GM12891 (cell line): ENCODE results near the gene RTP3.

Experiments used
- PAX5 ChIP-seq: IDR thresholded peaks from 2 replicates; pipeline ENCODE4 v1.6.1; 2011; ENCODE audit warnings: low read length, moderate library complexity, mild to moderate bottlenecking; ENCODE audit not compliant: insufficient read depth, severe bottlenecking
- POLR2A ChIP-seq: IDR thresholded peaks from 2 replicates; pipeline ENCODE4 v1.6.1; 2011; ENCODE audit warnings: low read depth, low read length, control low read depth
- POLR2AphosphoS5 ChIP-seq: IDR thresholded peaks from 2 replicates; pipeline ENCODE4 v1.6.1; 2011; ENCODE audit warnings: low read depth, low read length, control low read depth
- SPI1 ChIP-seq: IDR thresholded peaks from 2 replicates; pipeline ENCODE4 v1.6.1; 2011; ENCODE audit warnings: low read depth, low read length, control low read depth
- TAF1 ChIP-seq: IDR thresholded peaks from 2 replicates; pipeline ENCODE4 v1.6.1; 2011; ENCODE audit warnings: low read depth, low read length, control low read depth

DNA sequence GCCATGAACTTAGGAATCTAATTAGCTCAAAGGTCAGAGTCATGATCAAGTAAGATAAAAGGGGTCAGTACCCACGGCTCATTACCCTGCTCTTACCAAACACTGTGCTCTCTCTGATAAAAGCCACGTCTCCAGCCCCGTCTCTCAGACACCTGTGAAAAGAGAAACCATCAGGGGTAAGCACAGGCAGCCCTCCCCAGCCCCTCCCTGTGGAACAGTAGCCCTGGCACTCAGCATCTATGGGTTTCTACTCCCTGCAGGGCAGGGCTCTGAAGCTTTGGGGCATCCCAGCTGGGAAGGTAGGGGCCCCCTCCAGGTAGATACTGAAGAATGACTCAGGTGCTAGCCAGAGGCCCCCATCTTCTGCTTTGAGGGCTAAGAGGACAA lies 43.6 kb upstream of the RTP3 start:
- TF ChIP-seq POLR2A = no peak
- TF ChIP-seq POLR2AphosphoS5 = no peak
- no peak for TF ChIP-seq TAF1
- no peak for TF ChIP-seq SPI1
- no peak for TF ChIP-seq PAX5
